Esophagus squamous epithelium (tissue), 4 donors: ENCODE measurements around the gene RNF180.

Experiments used
- POLR2A ChIP-seq, 4 donors: fragments of 450-650 bp; IDR thresholded peaks; one replicate each; pipeline ENCODE4 v1.6.1; 2017; ENCODE audit warnings: antibody characterized with exemption in 4 of 4, mild to moderate bottlenecking in 4 of 4, moderate library complexity in 3 of 4
- TF ChIP-seq, protein P1 (sequence below), 6 experiments: fragments of 450-650 bp in 4 of 6; fragments of 200-600 bp in 2 of 6; sonication (generic) in 2 of 6; IDR thresholded peaks; one replicate each; pipeline ENCODE4 v1.5.1; 2016 to 2019; ENCODE audit warnings: antibody characterized with exemption in 6 of 6, mild to moderate bottlenecking in 4 of 6, moderate library complexity in 4 of 6

DNA sequence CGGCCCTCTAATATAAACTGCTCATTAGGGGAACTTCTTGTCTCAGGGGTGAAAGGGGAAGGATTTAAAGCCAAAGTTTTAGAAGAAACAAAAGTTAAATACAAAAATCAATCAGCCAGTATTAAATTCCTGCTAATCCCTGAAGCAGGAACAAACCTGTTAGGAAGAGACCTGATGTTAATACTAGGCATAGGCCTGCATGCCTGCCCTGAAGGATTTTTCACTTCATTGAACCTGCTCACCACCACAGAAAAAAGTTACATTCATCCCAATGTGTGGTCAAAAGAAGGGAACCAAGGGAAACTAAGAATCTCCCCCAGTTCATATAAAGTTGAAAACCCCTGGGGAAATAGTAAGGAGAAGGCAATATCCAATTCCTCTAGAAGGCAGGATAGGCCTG lies 9.4 kb upstream of the RNF180 start:
- TF ChIP-seq, protein P1, sequence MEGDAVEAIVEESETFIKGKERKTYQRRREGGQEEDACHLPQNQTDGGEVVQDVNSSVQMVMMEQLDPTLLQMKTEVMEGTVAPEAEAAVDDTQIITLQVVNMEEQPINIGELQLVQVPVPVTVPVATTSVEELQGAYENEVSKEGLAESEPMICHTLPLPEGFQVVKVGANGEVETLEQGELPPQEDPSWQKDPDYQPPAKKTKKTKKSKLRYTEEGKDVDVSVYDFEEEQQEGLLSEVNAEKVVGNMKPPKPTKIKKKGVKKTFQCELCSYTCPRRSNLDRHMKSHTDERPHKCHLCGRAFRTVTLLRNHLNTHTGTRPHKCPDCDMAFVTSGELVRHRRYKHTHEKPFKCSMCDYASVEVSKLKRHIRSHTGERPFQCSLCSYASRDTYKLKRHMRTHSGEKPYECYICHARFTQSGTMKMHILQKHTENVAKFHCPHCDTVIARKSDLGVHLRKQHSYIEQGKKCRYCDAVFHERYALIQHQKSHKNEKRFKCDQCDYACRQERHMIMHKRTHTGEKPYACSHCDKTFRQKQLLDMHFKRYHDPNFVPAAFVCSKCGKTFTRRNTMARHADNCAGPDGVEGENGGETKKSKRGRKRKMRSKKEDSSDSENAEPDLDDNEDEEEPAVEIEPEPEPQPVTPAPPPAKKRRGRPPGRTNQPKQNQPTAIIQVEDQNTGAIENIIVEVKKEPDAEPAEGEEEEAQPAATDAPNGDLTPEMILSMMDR (IDR thresholded peaks at IDR 0.05), result no peak
- TF ChIP-seq POLR2A (IDR thresholded peaks at IDR 0.05), result no peak
